HG03039 (cell line): ENCODE results near the gene PDE9A.

Experiments used
- ATAC-seq: cut with Tn5 transposase; IDR thresholded peaks from one replicate; pipeline ENCODE4 v1.9.1; 2021; ENCODE audit warnings: mild to moderate bottlenecking, moderate library complexity; ENCODE audit not compliant: unreplicated experiment

Gene PDE9A

DNA sequence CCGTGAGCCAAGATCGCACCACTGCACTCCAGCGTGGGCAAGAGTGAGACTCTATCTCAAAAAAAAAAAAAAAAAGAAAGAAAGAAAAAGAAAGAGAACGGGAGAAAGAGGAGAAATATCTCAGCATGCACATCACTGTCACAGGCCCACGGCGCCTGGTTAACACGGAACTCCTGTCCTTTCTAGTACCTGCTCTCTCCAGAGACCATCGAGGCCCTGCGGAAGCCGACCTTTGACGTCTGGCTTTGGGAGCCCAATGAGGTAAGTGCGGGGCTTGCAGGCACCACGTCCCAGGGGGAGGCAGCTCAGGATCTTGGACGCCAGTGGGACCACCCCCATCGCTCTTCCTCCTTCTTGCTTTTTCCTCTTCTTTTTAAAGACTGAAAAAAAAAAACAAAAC lies 100.4 kb downstream of the PDE9A start:
- no peak for ATAC-seq

DNA sequence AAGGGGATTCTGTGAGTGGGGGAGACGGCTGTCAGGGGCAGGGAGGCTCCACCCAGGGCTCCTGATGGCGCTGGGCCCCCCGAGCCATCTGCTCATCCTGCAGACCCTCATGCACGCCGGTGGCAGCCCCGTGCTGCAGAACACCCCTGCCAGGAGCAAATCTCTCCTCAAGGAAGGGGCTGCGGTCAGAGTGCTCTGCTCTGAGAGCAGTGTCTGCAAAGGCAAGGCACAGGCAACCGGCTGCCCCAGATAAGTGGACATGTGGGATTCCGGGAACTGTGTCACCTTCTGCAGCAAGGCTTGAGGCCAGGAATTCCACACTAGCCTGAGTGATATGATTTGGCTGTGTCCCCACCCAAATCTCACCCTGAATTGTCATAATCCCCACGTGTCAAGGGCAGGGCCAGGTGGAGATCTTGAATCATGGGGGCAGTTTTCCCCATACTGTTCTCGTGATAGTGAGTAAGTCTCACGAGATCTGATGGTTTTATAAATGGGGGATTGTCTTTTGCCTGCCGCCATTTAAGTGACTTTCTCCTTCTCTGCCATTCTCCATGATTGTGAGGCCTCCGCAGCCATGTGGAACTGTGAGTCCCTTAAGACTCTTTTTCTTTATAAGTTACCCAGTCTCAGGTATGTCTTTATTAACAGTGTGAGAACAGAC lies 101.0 kb downstream of the PDE9A start:
- no peak for ATAC-seq

DNA sequence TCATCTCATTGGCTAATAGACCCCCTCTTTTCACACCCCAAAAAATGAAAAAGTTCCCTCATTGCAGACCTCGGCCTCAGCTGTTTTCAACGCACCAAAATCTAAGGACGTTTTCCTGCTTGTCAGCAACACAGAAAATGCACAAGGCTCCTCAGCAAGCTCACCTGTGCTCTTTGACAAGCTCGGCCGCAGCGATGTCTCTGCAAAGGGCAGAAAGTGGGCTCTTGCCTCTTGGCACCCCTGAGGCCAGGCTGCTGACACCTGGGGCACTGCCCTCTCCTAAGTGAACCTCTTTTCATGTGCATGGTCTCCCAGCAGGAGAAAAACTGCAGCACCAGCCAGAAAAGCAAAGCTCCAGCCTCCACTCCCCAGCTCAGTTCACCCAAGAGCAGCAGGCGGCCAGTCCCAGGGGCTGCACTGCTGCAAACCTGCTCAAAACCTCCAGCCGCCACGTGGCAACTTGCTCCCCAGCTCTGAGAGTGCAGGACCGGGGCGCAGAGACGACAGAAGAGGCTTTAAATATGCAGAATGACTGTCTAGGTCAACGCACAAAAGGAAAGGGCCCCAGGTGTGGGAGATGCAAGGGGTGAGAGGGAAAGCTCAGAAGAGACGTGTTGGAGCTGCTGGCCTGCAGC lies 101.7 kb downstream of the PDE9A start:
- ATAC-seq: no peak

DNA sequence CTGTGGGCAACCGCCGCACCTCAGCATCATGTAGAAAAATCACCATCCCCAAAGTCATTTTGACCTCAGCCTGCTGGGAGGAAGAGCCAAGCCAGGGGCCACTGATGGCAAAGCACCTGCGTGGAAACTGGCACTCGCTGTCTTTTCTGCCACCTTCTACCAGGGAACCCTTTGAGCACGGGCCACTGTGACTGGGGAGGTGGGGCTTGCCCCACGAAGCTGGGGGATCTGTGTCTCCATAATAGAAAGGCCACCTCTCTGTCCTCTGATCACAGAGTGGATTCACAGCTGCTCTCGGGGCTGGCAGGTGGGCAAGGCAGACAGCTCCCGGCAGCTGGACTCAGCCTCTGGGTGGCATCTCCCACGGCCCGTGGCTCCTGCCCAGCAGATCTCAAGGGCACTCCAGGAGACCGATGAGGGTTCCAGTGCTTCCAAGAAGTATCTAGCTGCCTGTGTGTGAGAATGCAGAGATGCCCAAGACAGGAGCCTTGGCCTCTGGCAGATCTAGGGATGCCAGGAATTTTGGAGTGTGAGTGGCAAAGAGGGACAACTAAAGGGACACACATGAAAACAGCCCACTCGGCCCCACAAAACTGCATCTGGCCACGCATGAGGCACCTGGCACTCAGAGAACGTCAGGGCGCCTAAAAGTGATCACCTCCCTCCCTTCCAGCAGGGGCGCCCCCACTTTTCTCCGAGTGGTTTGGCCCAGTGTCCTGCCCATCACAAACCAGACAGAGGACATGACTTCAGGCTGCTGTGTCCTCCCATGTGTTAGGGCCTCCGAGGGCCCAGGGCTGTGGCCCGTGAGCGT lies 102.6 kb downstream of the PDE9A start:
- ATAC-seq: no peak

DNA sequence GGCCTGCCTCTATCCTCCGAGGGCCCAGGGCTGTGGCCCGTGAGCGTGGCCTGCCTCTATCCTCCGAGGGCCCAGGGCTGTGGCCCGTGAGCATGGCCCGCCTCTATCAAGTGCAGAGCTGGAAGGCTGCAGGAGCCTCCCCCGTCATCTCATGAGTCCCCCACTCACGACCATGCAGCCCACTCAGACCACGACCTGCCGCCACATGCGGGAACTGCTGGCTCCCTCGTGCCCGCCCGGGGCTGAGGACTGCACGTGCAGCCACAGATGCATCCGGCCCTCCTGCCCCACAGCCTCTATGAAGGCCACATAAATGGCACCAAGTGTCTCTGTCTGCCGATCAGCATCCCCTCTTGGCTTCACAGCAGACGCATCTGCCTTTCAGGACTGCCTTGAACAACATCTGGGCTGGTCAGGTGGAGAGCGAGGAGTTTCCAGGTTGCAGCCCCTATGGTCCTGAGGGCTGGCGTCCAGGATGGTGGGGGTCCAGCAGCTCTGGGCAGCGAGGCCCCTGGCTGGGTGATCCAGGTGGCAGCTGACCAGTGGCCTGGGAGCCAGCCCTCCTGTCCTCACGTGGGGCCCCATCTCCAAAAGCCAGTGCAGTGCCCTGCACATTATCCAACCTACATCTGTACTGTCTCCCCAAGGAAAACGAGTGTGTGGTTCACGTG lies 103.3 kb downstream of the PDE9A start:
- ATAC-seq: no peak

DNA sequence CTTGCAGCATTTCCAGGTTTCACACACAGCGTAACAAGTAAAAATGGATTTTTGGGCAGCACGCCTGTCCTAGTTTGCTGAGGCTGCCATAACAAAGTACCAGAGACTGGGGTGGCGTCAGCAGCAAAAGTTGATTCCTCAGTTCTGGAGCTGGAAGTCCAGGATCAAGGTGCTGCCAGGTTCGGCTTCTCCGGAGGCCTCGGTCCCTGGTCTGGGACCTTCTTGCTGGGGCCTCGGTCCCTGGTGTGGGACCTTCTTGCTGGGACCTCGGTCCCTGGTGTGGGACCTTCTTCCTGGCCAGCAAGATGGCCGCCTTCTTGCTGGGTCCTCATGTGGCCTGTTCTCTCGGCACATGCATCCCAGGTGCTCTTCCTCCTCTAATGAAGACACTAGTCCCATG lies 104.0 kb downstream of the PDE9A start:
- no peak for ATAC-seq

DNA sequence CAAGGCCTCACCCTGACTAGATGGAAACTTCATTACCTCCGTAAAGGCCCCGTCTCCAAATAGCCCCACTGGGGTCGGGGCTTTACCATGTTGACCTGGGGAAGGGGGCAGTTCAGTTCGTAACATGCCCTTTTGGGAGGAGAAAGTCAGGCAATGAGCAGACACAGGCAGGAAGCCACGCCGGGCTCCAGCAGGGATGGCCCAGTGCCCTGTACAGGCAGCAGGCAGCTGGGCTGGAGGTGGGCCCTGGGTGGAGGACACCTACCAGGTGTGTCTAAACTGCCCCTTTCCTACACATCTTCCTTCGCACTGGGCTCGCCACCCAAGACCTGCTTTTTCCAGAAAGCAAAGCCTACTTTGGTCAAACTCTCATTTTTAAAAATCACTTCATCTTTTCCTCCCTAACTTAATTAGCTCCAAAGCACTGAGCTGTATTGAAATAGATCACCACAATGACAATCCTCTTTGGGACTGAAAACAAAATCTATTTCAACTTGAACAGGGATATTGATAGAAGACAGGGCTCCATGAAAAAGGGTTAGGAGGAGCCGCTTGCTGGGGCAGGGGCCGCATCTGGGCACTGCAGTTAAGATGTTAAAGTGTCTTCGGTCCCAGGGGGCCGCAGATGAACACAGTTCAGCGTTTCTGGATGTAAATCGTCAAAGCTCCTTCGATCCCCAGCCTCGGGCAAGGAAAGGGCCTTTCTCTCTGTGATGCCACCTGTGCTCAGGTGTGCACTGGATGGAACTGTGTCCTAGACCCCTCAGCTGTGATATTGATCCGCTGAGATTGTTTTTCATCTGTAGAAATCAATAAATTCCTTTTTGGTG lies 104.6 kb downstream of the PDE9A start:
- ATAC-seq: no peak

DNA sequence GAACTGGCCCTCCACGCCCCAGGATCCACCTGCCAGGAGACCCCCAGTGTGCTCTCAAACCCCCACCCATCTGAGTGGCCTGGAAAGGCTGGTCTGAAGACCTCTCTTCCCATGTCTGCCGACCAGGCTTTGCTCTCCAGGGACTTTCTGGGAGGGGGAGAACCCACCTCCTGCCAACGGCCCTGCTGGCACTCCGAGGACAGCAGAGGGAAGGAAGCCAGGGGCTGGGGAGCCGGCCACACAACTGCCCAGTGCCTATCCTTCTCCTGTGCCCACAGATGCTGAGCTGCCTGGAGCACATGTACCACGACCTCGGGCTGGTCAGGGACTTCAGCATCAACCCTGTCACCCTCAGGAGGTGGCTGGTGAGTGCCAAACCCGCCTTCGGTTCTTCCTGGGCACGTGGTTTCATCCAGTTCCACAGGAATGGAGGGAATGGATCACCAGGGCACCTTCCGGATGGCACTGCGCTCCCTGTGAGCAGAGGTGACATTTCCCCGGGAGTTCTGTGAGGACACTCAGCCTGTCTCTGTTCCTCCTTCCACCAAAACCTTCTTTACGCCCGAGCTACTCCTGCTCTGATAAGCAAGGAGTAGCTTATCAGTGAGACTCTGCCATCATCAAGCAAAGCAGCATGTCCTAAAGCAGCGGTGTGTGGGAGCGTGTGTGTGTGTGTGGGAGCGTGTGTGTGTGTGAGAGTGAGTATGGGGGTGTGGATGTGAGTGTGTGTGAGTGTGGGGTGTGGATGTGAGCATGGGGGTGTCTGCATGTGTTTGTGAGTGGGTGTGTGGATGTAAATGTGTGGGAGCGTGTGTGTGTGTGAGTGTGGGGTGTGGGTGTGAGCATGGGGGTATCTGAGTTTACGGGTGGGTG lies 105.5 kb downstream of the PDE9A start:
- no peak for ATAC-seq

DNA sequence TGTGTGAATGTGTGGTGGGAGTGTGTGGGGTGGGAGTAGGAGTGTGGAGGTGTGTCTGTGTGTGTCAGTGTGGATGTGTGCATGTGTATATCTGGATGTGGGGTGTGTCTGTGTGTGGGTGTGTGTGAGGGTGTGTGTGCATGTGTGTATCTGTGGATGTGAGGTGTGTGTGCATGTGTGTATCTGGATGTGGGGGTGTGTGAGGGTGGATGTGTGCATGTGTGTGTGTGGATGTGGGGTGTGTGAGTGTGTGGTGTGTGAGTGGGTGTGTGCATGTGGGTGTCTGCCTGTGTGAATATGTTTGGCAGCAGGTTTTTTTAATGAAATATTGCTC lies 106.1 kb downstream of the PDE9A start:
- no peak for ATAC-seq

DNA sequence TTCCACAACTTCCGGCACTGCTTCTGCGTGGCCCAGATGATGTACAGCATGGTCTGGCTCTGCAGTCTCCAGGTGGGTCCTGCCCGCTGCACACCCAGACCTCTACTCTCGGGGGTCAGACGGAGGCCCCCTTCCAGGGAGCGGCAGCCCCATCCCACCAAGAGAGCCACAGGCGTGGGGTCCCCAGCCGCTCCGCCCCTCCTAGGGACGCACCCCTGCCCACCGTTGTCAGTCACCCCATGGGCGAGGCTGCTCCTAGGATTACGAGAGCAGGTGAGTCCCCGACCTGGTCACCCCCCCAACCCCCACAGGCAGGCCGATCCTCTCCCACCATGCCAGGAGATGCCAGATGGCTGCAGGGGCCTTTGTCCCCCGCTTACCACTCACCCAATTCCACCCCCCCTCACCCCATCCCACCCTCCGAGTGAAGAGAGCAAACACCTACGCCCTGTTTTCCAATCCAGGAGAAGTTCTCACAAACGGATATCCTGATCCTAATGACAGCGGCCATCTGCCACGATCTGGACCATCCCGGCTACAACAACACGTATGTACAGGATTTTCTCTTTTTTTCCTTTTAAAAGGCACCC lies 107.0 kb downstream of the PDE9A start:
- ATAC-seq: no peak

DNA sequence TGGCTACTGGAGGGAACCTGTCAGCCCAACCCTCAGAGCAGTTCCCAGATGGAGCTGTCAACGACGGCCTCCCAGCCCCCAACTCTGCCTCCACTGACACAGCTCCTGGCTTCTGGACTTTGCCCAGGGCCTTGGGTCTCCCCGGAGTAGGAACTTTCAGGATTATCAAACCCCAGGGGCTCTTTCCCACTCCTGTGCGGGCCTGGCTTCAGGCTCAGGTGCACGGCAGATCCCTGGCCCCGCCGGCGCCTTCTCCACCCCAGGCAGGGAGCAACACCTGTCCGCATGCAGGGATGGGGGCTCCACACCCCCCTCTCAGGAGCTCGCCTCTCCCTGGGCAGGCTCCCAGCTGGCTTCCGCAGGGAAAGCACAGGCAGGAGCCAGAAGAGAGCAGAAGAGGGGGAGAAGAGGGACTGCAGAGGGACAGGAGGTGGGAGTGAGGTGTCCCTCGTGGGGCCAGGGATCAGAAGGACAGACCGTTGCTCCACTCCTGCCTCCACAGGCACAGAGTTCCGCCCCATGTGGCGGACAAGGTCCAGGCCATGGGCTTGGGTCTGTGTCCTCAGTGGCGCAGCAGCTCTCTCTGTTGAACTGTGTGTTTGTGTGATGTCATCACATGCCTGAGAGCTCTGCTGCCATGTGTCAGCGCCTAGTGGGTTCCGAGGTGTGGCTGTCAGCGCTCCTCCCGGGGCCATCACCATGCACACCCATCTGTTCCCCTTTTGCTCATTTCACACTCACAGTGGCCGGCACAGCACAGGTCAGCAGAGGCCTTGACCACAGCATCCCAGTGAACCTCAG lies 107.7 kb downstream of the PDE9A start:
- ATAC-seq: no peak

DNA sequence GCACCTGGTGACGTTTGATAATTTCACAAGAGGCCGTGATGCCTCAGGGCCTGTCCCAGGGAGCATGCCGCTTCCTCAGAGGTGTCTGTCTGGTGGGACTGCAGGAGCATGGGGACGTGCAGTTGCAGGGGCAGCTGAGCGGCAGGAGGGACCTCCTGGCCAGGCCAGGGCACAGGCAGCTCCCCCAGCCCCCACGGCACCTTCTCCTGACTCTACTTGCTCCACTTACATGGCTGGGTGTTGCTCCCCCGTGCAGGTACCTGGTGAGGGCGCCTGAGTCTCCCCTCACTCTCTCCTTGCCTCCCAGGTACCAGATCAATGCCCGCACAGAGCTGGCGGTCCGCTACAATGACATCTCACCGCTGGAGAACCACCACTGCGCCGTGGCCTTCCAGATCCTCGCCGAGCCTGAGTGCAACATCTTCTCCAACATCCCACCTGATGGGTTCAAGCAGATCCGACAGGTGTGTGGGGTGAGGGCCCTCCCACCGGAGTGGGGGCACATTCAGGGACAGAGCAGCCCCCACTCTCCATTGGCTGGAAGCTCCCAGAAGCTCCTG lies 108.4 kb downstream of the PDE9A start:
- no peak for ATAC-seq

DNA sequence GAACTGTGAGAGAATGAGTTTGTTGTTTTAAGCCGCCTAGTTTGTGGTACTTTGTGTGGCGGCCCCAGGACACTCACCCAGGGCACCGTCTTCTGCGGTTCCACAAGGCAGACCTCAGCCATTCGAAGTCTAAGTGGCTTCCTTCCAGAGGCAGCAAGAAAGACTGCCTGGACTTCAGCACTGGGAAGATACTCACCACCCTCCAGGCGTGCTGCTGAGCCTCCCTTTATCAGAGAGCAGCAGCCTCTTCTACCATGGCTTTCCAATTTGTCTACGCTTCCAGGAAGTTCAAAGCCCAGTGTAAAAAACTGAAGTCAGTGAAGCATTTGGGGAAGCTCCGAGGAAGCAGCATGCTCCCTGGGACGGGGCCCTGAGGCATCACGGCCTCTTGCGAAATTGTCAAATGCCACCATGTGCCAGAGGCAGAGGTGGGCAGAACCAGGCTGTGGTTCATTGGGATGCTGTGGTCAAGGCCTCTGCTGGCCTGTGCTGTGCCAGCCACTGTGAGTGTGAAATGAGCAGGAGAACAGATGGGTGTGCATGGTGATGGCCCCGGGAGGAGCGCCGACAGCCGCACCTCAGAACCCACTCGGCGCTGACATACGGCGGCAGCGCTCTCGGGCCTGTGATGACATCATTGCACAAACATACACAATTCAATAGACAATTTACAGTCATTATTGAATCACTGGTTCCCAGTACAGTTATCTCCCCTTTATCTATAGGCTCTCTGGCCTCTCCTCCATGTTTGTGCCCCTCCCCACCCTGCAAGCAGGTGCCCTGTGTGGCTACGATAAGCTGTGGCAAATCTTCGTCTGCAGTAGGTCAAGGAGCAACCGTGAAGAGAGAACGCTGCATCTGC lies 110.4 kb downstream of the PDE9A start:
- no peak for ATAC-seq

DNA sequence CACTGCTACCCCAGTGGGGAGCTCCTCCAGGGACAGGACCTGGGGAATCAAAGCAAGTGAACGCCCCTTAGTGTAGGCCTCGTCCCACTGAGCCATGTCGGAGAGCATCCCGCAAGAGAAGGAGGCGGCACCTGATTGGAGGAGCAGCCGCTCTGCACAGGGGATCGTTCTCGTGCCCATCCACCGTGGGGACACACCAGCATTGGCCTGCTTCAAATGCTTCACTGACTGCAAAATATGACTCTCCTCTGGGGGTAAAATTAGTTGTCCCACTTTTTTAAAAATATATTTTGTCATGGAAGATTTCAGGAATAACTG lies 111.0 kb downstream of the PDE9A start:
- ATAC-seq: no peak

DNA sequence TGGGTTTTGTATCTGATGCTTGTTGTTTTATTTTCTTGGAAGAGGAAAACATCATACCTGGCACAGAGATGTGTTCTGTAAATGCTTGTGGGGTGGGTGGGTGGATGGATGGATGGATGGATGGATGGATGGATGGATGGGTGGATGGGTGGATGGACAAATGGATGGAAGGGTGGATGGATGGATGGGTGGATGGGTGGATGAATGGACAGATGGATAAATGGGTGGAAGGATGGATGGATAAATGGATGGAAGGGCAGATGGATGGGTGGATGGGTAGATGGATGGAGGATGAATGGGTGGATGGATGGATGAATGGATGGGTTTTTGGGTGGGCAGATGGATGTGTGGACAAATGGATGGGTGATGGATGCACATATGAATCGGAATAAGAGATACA lies 111.5 kb downstream of the PDE9A start:
- ATAC-seq: no peak

DNA sequence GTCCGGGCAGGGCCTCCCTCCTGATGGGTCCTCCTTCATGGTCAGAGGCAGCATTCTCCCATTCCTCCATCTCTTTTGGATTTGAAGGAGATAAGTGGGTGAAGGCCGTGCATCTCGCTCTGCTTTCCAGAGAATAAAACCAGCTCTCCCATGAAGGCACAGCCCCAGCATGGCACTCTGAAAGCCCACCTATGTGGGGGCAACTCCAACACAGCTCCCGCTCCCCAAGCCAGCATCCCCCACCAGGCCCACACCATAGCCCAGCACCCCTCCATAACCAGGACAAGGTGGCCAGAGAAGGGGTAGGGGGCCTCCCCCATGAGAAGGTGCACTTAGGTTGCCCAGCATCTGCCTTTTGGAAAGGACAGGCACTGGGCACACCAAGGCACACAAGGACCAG lies 112.2 kb downstream of the PDE9A start:
- ATAC-seq: no peak

DNA sequence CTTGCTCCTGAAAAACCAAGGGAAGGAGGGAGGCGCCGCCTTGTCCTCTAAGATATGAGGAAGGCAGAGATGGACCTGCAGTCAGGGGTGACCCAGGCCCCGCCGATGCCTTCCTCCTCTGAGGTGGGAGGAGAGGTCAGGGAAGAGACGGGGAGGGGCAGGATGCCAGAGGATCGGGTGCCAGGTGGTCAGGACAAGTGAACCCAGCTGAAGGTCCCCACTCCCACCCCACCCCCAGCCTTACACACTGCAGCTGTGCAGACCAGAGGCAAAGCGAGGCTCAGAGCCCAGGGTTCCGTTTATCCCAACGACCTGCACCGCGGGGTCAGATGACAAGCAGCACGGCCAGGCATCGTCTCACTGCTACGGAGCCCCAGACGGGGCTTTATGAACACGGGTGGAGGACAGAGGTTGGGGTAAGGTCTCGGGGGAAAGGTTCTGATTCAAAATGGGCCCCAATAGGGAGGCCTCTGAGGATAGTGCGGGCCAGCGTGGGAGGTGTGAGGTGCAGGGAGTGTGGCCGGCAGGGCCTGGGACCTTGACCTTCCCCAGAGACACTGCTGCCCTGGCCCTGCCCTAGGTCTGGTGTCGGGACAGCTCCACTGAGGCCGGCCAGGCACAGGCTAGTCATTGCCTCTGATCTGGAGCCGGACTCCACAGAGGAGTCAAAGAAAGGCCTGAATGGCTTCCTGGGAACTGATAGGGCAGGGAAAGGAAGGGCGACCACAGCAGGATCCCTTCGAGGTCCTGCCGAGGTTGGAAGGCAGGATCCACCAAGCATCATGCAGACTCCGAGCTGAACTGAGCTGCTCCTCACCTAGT lies 113.5 kb downstream of the PDE9A start:
- no peak for ATAC-seq
